HL-60 (cell line): Measurements from ENCODE around the gene TOR1A.

Experiments
- DNase-seq, 2 experiments: peaks; one replicate each; pipeline ENCODE4 v3.0.0-alpha.2; 2010 to 2020; ENCODE audit warnings: low read depth in 1 of 2, low spot score in 1 of 2
- H3K27ac ChIP-seq: fragments of 250-450 bp; sonication (Bioruptor Pico); replicated peaks from 2 replicates; pipeline ENCODE4 v1.5.1; 2020; ENCODE audit warnings: mild to moderate bottlenecking, moderate library complexity
- H3K27me3 ChIP-seq: fragments of 250-450 bp; sonication (Bioruptor Pico); 2 replicates; pipeline ENCODE4 v1.5.1; 2021; ENCODE audit warnings: mild to moderate bottlenecking, moderate library complexity; ENCODE audit not compliant: insufficient read depth, poor library complexity, severe bottlenecking
- H3K4me3 ChIP-seq: replicated peaks from 2 replicates; pipeline ENCODE4 v1.5.1; 2011; ENCODE audit warnings: mild to moderate bottlenecking, control low read depth, low read length; ENCODE audit not compliant: insufficient read depth
- GABPA ChIP-seq: IDR thresholded peaks from 2 replicates; pipeline ENCODE4 v1.6.1; 2012; ENCODE audit warnings: low read depth
- POLR2AphosphoS5 ChIP-seq: IDR thresholded peaks from 2 replicates; pipeline ENCODE4 v1.6.1; 2012; ENCODE audit warnings: low read depth
- SPI1 ChIP-seq: IDR thresholded peaks from 2 replicates; pipeline ENCODE4 v1.6.1; 2012; ENCODE audit warnings: low read depth, mild to moderate bottlenecking, borderline replicate concordance
- TF ChIP-seq, protein P1 (sequence below): IDR thresholded peaks from 2 replicates; pipeline ENCODE4 v1.6.1; 2012; ENCODE audit warnings: low read depth; ENCODE audit not compliant: insufficient replicate concordance
- TF ChIP-seq, protein P2 (sequence below): IDR thresholded peaks from one replicate; pipeline ENCODE4 v1.5.1; 2011; ENCODE audit warnings: low read length, control low read depth, inconsistent platforms; ENCODE audit not compliant: insufficient read depth

Gene TOR1A

DNA sequence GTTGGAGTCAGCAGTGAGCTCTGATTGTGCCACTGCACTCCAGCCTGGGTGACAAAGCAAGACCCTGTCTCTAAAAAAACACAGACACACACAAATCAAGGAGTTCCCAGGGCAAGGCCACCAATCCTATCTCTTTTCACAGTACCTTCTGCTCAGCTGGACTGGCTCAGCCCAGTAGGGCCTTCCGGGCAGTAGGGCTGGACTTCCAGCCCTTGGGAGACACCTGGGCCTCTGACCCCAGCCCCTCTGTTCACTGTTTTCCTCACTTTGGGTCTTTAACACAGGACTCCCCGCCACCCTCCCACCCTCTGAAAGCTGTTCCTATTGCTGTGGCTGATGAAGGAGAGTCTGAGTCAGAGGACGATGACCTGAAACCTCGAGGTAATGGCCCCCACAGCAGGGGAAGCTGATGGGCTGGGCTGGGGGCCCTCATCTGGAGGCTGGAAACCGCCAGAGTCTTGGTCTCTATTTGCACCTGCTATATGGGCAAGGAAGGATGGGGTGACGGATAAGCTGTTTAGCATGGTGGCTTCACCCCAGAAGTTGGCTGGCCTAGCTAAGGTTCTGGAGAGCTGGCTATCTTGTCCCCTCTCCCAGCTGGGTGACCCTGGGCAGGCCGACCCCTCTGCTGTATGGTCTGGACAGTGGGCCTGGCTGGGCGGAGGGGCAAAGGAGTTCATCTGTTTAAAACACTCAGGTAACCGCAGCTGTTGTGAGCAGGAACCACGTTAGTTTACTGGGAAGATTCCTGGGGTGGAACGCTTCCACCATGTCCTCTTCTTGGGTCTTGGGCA lies 36.9 kb upstream of the TOR1A start:
- TF ChIP-seq SPI1 = no peak
- TF ChIP-seq, protein P1, sequence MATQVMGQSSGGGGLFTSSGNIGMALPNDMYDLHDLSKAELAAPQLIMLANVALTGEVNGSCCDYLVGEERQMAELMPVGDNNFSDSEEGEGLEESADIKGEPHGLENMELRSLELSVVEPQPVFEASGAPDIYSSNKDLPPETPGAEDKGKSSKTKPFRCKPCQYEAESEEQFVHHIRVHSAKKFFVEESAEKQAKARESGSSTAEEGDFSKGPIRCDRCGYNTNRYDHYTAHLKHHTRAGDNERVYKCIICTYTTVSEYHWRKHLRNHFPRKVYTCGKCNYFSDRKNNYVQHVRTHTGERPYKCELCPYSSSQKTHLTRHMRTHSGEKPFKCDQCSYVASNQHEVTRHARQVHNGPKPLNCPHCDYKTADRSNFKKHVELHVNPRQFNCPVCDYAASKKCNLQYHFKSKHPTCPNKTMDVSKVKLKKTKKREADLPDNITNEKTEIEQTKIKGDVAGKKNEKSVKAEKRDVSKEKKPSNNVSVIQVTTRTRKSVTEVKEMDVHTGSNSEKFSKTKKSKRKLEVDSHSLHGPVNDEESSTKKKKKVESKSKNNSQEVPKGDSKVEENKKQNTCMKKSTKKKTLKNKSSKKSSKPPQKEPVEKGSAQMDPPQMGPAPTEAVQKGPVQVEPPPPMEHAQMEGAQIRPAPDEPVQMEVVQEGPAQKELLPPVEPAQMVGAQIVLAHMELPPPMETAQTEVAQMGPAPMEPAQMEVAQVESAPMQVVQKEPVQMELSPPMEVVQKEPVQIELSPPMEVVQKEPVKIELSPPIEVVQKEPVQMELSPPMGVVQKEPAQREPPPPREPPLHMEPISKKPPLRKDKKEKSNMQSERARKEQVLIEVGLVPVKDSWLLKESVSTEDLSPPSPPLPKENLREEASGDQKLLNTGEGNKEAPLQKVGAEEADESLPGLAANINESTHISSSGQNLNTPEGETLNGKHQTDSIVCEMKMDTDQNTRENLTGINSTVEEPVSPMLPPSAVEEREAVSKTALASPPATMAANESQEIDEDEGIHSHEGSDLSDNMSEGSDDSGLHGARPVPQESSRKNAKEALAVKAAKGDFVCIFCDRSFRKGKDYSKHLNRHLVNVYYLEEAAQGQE = no peak
- no peak for TF ChIP-seq GABPA
- TF ChIP-seq POLR2AphosphoS5 = no peak
- TF ChIP-seq, protein P2, sequence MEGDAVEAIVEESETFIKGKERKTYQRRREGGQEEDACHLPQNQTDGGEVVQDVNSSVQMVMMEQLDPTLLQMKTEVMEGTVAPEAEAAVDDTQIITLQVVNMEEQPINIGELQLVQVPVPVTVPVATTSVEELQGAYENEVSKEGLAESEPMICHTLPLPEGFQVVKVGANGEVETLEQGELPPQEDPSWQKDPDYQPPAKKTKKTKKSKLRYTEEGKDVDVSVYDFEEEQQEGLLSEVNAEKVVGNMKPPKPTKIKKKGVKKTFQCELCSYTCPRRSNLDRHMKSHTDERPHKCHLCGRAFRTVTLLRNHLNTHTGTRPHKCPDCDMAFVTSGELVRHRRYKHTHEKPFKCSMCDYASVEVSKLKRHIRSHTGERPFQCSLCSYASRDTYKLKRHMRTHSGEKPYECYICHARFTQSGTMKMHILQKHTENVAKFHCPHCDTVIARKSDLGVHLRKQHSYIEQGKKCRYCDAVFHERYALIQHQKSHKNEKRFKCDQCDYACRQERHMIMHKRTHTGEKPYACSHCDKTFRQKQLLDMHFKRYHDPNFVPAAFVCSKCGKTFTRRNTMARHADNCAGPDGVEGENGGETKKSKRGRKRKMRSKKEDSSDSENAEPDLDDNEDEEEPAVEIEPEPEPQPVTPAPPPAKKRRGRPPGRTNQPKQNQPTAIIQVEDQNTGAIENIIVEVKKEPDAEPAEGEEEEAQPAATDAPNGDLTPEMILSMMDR = no peak

GRCh38 chr9:129858167-129858962 lies 34.4 kb upstream of the TOR1A start:
- Histone ChIP-seq H3K27ac (no peak overlapping the region), H3K4me3 (no peak overlapping the region)
- TF ChIP-seq SPI1 (no peak), POLR2AphosphoS5 (no peak), GABPA (no peak)
- TF ChIP-seq, protein P2 = no peak
- TF ChIP-seq, protein P1 = no peak

More for the DNA sequence above, 36.9 kb upstream of the TOR1A start:
- DNase-seq = no peak
- Histone ChIP-seq H3K27me3 (no peaks in the 10 kb centered on the region), H3K27ac (peak overlapping the region; percentile 41), H3K4me3 (no peak overlapping the region)

DNA sequence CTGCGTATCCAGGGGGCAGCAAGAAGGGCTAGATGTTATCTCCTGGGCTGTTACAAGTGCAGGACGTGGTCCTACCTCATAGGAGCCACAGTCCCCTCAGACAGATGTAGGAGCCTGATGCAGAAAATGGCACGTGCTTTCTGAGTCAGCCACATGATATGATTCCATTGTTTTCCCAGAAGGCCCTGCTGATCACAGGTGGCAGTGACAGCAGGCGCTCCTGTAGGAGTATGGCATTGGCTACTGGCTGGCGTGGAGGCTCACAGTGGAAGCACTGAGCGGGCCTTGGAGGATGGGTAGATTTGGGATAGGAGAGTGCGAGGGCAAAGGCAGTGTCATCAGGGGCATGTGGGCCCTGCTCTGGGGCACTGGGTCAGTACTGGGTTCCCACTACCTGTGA lies 33.3 kb upstream of the TOR1A start:
- no peak for DNase-seq
- TF ChIP-seq SPI1 = no peak
- TF ChIP-seq, protein P2 = no peak
- TF ChIP-seq GABPA = no peak
- Histone ChIP-seq H3K27ac (no peak overlapping the region), H3K27me3 (no peaks in the 10 kb centered on the region), H3K4me3 (no peak overlapping the region)

More at GRCh38 chr9:129858167-129858962, 34.4 kb upstream of the TOR1A start:
- H3K27me3 ChIP-seq = no peaks in the 10 kb centered on the region
- no peak for DNase-seq
